Measurements from ENCODE around the gene ELAVL4. TPM values are rescaled to one million over a fixed set of nuclear protein-coding genes. Genes with fewer than 3 reads are reported as not detected.
A peak's percentile ranks its signal among the peaks of the same experiment; 100 is the strongest.
"Not testable (repeated sequence)": the region's sequence is repeated elsewhere in the genome, so short reads cannot be mapped to it uniquely, and the experiment has no call there.

Gene ELAVL4
- total RNA-seq, 1 donor from 2014 or later: not detected

DNA sequence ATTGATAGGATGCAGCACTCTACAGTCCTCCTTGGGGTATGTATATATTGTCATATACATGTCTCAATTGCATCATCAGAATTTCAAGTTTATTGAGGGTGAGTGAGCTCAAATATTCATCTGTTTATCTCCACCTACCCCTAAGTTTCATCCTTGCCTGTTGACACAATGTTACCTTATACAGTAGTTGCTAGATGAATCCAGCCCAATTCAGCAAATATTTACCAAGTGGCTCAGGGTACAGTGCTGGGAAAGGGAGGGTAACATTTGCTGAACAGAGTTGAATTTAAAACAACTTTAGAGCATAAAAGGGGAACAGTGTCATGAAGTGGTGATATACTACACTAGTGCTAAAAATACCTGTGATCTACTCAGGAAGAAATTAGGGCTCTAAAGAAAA, 14.4 kb downstream of the ELAVL4 start:
- DNase-seq (ENCODE audit: low read depth in 2 of 2): no peak

DNA sequence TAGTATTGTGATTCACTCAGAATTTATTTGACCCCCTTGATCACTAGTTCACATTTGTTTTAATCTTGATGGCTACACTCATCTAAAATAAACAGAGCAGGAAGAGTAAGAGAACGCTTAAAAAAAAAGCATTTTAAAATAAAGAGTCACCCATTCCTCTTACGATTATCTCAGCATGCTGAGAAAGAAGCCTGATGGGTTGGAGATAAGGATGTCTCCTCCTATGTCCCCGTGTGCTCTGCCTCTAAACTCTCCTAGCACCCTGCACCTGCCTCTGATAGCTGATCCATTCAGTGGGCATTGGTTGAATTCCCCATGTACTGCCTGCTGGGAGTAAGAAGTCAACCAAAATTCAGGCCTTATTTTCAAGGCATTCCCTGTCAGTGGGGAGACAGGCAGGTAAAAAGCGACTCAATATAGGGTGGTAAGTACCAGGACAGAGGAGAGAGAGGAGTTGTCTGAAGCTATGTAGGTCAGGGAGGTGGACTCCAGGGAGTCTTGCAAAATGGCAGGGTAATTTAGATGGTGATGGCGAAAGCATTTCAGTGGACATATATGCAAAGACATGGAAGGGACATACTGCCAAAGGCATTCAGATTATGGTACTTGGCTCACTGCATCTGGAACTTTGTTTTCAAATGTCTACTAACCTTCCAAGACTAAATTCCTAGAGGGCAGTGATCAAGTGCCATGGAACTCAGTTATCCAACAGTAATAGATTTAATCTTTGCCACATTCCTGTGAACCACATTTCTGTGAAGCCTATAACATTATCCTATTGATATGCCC, 18.4 kb downstream of the ELAVL4 start:
- DNase-seq (ENCODE audit: low read depth in 2 of 2): no peak

DNA sequence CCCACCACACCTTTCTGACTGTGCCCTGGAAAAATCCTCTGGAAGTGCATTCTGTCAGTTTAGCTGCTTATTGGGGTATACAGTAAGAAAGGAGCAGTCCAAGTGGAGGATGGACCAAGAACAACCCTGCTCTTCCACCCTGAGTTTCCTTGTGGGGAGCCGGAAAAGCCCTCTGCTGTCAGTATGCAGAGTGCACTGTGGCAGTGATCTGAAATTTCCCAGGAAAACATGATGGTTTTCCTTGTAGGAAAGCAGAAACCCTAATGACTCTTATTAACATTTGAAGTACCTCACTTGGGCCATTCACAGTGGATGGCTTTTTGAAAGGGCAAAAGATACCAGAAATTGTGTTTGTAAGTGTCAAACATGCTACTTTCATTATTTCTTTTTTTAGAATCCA, 20.5 kb downstream of the ELAVL4 start:
- no peak for DNase-seq (ENCODE audit: low read depth in 2 of 2)

DNA sequence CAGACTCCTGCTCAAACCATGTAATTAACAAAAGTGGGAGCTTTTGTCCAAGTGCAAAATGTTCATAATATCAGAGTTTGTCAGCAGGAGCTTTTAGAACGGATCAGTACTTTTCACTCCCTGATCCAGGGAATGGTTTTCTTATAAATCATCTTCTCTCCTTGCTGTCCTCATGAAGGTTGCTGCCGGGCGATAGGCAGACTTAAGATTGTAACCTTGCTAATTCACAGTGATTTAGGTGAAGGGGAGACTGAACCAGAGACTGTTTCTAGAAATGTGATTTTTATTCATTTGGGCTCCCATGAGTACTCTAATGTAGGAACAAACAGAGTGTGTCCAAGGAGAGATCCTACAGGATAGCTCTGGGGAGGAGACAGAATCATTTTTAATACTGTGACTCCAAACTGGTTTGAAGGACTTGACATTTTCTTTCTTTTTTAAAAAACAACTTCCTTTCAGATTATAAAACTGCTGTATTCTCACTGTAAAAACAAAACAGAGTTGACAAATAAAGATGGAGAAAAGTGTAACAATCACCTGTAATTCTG, 23.7 kb downstream of the ELAVL4 start:
- no peak for DNase-seq (ENCODE audit: low read depth in 2 of 2)

DNA sequence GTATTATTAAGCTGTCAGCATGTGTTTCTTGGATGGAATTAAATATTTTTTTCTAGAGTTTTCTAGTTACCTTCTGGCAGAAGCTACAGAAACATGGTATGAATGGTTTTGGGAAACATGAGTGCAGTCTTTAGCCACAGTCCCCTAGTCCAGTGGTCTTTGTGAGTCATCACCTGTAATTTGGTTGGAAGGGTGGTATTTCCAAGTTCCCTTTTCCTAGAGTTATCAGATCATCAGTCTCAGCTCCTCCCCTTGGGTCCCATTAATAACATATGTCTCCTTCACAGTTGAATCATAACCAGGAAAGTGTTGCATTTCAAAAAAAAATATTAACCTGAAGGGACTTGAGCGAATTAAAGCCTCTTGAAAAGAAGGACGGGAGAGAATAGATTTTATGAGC, 27.0 kb downstream of the ELAVL4 start:
- no peak for DNase-seq (ENCODE audit: low read depth in 2 of 2)

DNA sequence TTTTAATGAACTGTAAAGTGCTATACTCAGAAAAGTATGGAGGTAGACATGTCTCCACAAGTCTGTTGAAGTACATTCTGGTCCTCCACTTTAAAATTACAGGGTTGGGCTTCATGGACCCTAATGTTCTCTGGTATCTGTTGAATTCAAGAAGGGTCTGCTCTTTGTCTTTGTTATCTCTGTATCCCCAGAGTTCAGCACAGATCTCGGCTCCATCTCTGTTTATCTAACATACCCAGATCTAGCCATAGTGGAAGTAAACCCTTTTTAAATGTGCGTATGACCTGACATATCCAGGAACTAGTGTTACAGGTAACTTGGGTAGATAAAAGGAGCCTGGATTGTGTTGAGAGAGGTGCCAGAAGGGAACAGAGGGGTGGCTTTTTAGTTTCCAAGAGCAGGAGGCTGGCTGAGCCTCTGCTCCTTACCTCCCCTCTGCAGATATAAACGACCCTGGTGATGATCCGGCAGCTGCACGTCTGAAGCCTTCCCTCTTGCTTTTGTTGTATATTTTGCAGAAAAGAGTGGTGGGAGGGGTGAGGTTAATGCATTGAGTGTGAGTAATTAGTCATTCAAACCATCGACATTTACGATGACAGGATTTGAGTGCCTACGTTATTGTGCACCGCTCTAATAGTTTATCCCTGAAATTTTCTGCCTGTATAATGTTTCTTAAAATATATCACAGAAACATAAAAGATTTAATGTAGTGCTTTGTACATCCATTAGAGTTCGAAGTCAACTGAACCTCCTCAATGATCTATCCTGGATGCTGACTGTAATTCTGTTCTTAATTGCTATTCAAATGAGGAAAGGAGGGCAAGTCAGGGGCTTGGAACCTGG, 30.8 kb downstream of the ELAVL4 start:
- DNase-seq (ENCODE audit: low read depth in 2 of 2): no peak

DNA sequence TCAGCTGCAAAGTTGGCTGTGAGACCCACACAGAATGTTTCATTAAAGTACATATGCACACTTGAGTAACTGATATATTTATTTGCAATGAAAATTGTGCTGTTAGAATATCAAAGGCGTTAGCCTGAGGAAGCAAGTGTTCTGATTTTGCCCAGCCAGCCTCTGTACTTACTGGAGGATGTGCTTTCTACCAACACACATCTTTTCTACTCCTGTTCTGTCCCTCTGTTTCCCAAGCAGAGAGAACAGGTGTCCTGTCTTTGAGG, 31.4 kb downstream of the ELAVL4 start:
- DNase-seq (ENCODE audit: low read depth in 2 of 2): no peak

DNA sequence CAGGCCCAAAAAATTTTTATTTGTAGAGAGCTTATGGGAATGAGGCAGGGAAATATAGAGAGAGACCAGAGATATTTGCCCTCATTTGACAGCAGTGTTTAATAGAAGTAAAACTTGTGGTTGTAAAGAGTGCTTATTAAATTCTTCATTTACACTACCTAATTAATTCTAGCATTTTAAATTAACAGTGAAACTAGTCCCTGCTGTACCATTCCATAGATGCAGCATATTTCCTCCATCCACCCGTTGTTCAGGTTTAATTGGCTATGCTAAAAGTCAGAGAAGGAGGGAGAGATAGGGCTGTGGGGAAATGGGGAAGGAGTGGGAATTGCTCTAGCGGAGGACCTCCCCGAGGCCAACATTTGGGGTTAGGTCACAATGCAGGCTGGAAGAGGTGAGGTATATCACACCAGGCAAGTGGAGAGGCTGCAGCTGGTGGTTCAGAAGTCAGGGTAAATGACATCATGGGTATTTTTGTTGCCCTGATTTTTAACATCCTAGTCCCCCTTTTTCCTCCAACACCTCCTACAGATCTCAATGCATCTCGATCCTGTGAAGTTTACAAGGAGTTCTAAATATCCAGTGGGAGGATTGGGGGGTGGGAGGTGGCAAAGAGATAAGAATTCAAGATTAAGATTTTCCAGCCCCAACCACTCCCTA, 38.6 kb downstream of the ELAVL4 start:
- DNase-seq (ENCODE audit: low read depth in 2 of 2): no peak

DNA sequence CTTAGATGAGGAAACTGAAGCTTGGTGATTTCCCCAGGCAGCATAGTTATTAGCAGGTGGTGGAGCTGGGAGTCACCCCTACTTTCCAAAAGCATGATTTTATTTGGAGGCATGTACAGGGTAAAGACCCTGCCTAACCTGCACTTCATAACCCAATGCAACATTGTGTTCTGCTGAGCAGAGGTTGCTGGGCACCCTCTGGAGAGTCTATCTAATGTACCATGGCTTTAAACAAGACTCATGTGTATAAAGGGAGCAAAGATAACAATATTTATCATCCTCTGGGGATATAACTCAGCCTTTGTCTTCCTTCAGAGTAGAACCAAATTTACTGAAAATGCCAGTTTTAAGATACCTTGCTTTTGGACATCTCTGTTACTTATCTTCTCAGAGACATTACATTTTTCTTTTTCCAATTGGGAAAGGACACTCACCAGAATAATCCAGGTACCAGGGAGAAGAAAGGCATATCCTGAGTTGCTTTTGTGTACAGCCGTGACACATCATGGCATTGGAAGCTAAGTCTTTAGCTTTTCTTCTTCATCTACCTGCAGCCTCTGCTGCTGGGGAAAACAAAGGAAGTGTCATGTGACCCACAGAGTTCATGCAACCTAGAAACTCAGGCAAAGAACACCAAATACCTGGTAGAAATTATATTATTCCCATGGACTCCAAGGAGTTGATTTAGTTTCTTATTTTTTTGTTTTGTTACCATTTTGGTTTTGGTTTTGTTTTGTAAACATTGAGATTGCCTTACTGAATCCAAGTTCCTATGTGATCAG, 39.6 kb downstream of the ELAVL4 start:
- DNase-seq (ENCODE audit: low read depth in 2 of 2): no peak

DNA sequence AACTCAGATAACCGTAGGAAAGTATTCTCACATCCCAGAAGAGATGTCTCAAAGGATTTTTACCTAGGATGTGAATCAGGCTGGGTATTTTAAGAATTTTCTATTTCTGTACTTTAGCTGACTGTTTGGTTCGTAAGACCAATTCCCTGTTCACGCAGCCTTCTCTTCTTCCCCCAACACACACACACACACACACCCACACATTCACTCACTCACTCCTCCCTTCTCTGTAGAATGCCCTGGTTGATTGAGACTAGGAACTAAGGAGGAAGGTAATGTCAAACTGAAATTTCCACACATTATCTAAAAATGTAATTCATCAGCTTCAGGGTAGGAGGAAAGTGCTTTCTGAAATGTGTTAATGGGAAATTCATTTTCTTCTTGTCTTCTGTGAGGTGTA, 43.5 kb downstream of the ELAVL4 start:
- DNase-seq (ENCODE audit: low read depth in 2 of 2): no peak

DNA sequence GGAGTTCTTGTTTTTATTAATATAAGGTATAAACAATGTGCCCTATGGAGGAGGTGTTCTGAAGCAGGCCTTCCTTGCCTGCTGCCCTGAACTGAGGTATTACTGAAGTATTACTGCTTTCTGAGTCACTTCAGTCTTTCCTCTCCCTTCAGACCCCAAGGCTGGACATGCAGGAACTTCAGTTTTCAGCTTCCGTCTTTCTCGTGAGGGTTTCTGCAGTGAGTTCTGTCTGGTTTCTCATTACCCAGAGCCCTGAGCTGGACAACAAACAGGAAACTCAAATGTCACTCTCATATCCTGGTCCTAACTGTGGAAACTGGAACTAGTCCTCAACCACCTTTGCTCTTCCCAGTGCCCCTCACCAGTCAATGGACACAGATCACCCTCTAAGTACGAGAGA, 46.8 kb downstream of the ELAVL4 start:
- peak in 1 of 2 donors; percentile 1 for DNase-seq (ENCODE audit: low read depth in 2 of 2)

DNA sequence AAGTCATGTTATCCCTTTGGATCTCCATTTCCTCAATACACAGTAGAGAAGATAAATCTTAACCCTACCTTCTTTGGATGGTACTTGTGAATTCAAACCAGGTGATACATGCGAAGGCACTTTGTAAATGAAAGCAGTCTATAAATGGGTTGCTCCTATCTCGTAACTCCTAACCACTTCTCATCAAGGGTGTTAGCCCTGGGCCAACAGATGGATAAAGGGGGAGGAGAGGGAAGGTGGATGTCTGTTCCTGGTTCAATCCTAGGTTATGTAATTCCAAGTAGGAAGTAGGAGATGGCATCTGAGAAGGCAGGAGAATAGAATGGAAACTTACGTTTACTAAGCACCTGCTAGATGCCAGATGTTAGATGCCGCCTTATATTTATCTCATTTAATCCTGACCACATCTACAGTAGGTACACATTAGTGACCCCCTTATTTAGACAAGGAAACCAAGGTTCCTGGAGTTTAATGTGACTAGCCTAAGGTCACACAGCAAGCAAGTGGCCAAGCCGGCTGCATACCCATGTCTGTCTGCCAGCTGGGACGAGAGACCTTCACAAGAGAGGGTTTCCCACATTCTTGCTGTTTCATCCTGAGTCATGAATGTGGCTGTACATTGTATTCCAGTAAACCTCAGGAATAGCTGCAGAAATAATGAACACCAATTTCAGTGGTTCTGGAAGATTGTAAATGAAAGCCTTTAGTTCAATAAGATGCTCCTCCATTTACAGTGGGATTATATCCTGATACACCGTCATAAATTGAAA, 47.7 kb downstream of the ELAVL4 start:
- no peak for DNase-seq (ENCODE audit: low read depth in 2 of 2)

DNA sequence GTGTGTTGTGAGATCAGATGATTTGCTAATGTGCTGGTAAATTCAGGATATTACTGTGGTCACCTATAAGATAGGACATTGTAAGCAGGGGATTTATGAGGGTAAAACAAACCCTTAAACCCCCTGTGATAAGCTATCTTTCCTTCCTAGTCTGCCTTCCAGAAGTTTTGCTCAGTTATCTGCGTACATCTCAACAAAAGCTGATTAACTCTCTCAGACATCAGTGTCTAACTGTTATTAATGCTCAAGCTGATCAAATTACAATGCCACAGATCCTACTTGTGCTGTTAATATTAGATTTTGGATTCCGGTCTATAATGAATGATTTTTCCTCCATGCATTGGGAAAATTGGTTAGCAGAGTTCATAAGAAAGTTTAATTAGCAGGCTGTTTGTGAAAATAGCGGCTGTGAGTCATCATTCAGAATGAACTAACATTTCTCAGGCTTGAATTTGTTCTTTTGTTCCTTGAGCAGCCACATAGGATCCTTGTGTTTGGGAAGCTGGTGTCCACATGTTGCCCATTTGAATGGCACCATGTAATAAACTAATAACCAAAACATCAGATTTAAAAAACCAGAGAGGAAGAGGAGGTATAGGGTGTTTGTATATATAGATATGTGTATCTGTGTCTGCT, 48.7 kb downstream of the ELAVL4 start:
- no peak for DNase-seq (ENCODE audit: low read depth in 2 of 2)

DNA sequence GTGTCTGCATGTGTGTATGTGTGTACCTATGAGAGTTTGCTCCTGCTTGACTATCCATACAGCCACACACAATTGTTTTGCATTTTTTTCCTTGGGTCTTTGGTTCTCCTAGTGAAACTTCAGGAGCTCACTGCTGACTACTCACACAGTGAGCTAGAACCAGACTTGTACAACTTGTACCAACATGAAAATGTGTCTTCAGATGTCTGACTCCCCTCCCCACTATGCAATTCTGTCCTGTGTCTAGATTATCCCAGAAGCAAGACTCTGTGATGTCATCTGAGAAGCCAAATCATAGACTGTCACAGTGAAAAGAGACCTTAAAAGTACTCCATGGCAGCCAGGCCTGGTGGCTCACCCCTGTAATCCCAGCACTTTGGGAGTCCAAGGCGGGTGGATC, 49.7 kb downstream of the ELAVL4 start:
- DNase-seq (ENCODE audit: low read depth in 2 of 2): no peak

DNA sequence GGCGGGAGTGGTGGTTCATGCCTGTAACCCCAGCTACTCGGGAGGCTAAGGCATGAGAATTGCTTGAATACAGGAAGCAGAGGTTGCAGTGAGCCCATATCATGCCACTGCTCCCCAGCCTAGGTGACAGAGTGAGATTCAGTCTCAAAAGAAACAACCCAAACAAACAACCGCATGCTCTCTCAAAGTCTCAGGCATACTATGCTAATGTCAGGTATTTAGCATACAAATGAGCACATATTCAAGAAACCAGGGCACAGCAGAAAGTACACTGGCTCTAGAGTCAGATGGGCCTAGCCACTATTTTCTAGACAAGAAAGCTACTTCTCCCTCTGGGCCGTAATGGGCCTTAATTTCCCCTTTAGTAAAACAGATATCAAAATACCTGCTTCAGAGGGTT, 55.0 kb downstream of the ELAVL4 start:
- DNase-seq (ENCODE audit: low read depth in 2 of 2): no peak

DNA sequence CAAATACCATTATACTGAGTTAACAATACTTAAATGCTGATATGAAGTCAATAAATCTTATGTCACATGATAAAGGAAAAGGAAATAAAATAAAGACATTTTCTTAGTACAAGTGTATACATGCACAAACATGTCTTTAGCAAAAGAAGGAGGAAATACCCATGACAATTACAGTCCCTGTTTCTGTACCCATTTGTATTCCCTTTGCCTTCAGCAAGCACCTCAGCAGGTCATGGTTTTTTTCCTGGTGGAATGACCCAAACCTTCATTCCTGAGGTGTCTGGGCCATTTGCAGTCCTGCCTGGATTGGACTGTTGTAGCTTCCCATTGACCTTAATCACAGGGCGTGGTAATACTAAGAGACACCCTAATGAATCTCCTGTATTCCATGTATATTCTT, 57.6 kb downstream of the ELAVL4 start:
- not testable (repeated sequence) for DNase-seq (ENCODE audit: low read depth in 2 of 2)

DNA sequence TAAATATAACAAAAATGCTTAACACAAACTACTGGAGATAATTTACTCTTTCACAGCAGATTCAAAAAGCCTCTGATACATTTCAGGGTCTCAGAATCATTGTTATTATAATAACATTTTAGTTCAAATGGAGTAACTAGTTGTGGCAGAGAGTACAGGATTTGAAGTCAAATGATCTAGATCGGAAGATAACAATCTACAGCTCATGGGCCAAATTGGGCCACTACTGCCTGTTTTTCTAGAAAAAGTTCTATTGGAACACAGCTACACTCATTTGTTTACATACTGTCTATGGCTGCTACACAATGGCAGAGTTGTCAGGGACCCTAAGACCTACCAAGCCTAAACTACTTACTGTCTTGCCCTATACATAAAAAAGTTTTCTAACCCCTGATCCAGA, 63.6 kb downstream of the ELAVL4 start:
- DNase-seq (ENCODE audit: low read depth in 2 of 2): no peak

DNA sequence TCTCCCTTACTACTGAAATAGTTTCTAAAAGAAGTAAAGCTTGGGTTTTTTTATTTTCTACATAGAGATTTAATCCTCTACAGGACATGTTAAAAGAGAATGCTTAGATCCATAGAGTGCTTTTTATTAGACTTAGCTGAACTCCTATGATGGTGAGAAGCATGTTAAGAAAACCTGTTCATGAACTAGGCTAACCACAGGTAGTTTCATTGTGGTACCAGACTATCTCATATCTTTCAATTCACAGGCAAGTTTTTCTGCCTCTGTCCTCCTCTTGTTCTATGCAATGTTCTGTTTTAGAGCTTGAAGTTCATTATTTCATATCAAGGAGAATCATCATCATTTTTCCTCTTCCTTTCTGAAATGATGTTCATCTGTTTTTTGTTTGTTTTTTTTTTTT, 65.4 kb downstream of the ELAVL4 start:
- DNase-seq (ENCODE audit: low read depth in 2 of 2): no peak

DNA sequence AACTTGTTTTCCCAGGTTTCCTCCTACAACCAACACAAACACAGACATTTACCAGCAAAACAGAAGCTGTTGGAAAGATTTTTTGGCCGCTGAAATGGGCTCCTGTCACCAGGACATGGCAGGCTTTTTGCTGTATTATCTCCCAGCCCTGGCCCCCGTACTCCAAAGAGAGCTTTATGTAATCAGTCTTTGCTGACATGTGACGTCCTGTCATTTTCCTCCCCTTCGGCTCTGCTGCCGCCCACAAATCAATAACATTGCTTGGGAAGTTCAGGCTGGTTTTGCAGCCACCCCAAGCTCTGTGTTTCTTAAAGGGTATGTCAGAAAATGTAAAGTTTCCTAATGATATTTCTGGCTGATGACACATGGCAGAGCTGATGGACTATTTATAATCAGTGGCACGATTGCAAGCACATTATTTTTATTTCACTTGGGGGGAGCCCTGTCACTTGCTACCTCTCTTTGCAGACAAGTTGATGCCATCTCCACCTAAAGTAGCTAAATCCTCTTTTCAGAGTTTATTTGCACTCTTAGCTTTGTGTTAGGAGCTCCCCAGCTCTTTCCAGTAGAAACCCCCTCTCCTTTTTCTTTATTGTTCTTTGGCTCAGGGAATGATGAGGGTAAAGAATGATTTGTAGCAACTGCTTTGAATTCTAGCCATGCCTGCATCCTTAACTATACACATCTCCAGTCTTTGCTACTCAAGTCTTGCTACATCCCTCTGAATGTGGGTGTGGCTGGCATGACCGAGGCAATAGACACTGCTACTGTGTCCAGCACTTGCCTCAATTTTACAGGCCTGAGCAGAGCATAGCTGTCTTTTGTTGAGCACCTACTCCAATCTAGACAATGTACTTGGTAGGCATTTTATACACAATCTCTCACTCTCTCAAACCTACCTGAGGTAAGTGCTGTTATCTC, 67.3 kb downstream of the ELAVL4 start:
- DNase-seq (ENCODE audit: low read depth in 2 of 2): no peak

Data from dermis microvascular lymphatic vessel endothelial cell (primary cell).